ENCODE data around the gene C4B.
"Not testable (repeated sequence)": the region's sequence is repeated elsewhere in the genome, so short reads cannot be mapped to it uniquely, and the experiment has no call there.

The C4B gene

GRCh38 chr6:32037598-32038524 is 23.3 kb downstream of the C4B start, which contains the start of gene CYP21A2:
CYP21A2 (plus strand) TSS chr6:32038415; CDS start chr6:32038423, 8 bp downstream.
- not testable (repeated sequence) for DNase-seq

- not testable (repeated sequence) for DNase-seq
Measured at GRCh38 chr6:32038878-32039277, 24.3 kb downstream of the C4B start.

GRCh38 chr6:32039321-32040274 is 25.0 kb downstream of the C4B start:
- DNase-seq = not testable (repeated sequence)

GRCh38 chr6:32040299-32041049 is 25.9 kb downstream of the C4B start:
- DNase-seq = not testable (repeated sequence)

GRCh38 chr6:32041050-32041321 is 26.4 kb downstream of the C4B start:
- not testable (repeated sequence) for DNase-seq

GRCh38 chr6:32041385-32041784 is 26.8 kb downstream of the C4B start:
- DNase-seq = not testable (repeated sequence)

GRCh38 chr6:32042276-32042675 is 27.7 kb downstream of the C4B start:
- not testable (repeated sequence) for DNase-seq

DNA sequence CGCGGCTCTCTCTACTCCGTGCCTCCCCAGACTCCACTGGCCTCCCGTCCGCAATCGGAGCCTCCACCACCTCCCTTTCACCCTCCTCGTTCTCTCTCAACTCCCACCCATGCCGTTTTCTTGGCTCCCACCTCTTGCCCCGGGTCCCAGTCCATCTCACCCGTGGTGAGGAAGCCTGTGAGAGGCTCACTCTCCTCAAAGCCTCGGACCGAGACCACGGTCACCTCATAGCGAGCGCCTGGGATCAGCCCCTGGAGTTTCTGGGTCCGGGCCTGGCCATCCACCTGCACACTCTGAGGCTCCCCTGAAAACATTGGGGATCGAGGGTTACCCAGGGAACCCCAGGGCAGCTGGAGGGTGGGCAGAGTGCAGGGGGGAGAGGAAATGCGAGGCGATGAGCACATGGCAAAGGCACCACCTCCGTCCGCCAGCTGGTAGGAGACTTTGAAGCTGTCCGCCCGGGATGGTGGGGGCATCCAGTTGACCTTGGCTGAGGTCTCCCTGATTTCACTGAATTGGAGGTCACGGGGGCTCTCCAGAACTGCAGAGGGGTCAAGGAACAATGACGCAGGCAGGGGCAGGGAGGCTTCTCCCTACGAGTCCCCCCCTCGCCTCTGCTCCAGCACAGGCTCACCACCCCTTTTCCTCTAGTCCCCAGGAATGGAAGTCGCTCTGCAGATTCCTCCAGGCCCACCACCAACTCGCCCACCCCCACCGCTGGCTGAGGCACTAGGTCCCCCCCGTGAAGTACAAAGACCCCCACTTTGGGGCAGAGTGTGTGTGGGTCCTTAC is 29.2 kb downstream of the C4B start:
- not testable (repeated sequence) for DNase-seq

DNA sequence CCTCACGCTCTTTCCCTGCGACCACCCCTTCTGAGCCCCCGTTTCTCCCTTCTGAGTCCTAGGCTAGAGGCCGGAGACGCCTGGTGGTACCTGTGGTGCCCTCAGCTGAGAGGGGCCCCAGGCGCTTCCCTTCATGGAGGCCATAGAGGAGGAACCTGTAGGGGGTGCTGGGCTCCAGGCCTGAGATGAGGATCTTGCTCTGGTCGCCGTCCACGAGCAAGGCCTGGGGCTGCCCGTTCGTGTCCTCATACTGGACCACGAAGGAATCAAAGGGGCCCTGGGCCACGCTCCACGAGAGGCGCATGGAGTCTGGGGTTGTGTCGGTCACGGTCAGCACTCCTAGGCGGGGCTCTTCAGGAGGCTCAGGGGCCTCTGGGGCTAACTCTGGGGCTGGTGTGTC is 30.3 kb downstream of the C4B start:
- not testable (repeated sequence) for DNase-seq

- DNase-seq = no peak
Measured at GRCh38 chr6:32045811-32046449, 31.3 kb downstream of the C4B start.

DNA sequence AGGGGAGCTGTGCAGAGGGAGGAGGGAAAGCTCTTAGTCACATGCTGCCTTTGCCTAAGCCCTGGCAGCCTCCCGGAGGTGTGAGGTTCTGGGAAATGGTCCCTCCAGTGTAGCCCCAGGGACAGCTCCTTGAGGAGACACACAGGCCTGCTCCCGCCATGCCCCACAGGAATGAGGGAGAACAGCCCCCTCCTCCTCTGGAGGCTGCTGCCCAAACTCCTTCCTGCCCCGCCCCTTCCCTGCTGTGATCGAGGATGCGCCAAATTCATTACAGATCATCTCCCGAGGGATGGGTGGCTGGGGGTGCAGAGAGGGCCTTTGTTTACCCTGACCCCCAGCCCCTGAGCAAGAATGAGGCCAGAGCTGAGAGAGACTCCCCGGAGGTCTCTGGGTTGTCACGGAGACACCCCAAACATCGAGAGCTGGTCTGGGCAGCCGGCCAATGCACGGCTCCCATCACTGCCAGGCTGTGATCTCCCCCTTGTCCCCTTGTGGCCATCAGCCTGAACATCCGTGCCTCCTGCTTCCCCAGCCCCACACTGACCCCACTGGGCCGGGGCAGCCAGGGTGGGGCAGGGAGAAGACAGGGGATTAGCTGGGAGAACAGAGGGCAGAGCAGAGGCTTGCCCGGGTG is 32.0 kb downstream of the C4B start:
- no peak for DNase-seq

DNA sequence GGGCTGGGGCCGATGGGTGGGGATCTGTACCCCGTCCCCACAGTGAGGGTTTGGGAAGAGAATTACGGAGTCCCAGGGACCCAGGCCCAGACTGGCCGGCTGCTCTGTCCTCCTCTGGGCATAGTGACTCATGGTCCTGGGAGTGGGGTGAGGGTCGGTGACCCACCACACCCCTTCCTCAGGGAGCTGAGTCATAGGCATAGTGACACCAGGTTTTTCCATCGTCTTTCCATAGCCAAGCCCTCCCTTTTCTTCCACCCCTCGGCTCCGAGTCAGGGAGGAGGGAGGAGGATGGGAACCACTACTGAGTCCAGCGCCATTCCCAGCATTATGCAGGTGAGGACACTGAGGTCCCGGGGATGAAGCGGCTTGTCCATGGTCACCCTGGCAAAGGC is 32.5 kb downstream of the C4B start:
- no peak for DNase-seq

DNA sequence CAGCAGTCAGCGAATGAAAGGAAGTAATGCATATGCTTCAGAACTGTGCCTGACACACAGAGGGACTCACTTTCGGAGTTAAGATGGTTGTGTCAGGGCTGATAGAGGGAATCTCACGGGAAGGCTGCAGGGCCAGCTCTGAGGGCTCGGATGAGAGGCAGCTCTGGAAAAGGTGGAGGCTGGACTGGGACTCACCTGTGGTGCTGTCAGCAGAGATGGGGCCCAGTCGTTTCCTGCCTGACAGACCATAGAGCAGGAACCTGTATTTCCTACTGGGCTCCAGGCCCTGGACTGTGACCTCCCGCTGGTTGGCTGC is 32.9 kb downstream of the C4B start:
- DNase-seq = no peak

DNA sequence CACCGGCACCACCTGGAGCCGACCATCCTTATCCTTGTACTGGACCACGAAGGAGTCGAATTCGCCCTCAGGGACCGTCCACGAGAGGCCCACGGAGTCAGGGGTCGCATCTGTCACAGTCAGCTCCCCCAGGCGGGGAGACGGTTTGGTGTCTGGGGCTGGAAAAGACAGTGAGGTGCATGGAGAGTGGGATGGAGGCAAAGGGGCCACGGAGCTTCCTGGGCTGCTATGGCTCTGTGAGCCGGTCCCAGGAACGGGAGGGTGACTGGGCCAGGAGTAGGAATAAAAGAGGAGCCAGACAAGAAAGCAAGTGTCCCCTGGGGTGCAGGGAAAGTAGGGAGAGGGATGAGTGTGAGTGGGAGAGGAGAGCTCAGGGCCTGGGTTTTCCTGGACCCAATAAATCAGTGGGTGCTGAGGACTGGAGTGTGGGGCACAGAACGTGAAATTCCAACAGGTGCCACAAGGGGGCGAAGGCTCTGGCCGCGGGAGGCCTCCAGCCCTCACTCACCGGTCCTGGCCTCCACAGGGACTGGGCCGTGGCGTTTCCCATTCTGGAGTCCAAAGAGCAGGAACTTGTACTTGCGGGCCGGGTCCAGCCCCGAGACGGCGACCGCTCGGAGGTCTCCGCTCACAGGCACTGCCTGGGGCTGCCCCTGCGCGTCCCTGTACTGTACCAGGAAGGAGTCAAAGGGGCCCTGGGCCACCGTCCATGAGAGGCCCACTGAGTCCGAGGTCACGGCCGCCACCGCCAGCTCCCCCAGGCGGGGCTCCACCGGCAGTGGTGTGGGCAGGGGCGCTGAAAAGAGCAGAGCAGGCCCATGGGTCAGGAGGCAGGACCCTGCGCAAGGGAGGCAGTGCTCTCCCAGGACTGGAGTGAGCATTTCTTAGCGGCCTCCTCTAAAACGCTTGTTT is 33.5 kb downstream of the C4B start:
- peak; percentile 92 for DNase-seq

- DNase-seq = not testable (repeated sequence)
Measured at GRCh38 chr6:32049149-32049548, 34.6 kb downstream of the C4B start.

- not testable (repeated sequence) for DNase-seq
Measured at GRCh38 chr6:32049736-32050135, 35.1 kb downstream of the C4B start.

DNA sequence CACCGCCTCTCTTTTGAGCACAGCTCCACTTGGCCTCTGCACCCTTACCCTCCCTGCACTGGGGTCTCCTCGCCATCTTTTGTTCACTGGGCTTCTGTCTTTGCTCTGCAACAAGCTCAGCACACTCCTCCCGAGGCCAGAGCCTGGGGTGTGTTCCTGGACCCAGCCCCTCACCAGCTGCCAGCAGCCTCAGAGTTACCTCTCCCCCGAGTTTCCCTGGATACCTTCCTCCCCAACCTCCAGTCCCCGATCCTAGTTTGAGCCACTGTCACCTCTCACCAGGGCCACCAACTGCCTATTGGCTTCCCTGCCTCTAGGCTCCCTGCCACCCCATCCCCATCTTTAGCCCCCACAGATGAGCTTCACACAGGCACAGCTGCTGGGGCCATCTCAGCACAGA is 36.0 kb downstream of the C4B start:
- DNase-seq = no peak

DNA sequence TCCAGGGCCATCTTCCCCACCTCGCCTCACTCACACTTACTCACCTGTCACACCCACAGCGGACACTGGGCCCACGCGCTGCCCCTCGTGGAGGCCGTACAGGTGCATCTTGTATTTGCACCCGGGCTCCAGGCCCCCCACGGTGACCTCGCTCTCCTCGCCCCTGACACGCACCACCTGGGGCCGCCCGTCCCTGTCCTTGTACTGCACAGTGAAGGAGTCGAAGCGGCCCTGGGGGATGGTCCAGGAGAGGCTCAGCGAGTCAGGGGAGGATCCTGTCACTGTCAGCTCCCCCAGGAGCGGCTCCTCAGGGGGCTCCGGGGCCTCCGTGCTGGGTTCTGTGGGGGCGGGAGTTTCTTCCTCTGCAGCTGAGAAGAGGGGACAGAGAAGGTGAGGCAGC is 38.0 kb downstream of the C4B start:
- not testable (repeated sequence) for DNase-seq

GRCh38 chr6:32053314-32053713 is 38.7 kb downstream of the C4B start:
- not testable (repeated sequence) for DNase-seq

DNA sequence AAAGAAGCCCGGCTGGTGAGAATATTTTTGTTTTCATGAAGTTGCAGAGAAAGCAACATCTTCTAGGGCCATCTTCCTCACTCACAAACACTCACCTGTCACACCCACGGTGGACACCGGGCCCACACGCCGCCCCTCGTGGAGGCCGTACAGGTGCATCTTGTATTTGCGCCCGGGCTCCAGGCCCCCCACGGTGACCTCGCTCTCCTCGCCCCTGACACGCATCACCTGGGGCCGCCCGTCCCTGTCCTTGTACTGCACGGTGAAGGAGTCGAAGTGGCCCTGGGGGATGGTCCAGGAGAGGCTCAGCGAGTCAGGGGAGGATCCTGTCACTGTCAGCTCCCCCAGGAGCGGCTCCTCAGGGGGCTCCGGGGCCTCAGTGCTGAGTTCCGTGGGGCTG is 41.2 kb downstream of the C4B start:
- DNase-seq = not testable (repeated sequence)
